Body of pancreas (tissue), 4 donors: ENCODE data around the gene RAPGEF4. TPM values are rescaled to one million over a fixed set of nuclear protein-coding genes. Genes with fewer than 3 reads are reported as not detected.
"Not testable (repeated sequence)": the region's sequence is repeated elsewhere in the genome, so short reads cannot be mapped to it uniquely, and the experiment has no call there.

Source experiments
- ATAC-seq: fragments of 150-250 bp; one replicate; pipeline ENCODE4 v1.9.1; 2016
- DNase-seq, 4 donors: peaks; one replicate each; pipeline ENCODE4 v3.0.0-alpha.2; 2019
- H3K27ac ChIP-seq, 4 donors: fragments of 200-600 bp; sonication (generic); 1 replicate in 3 of 4; 2 replicates in 1 of 4; pipeline versions ENCODE4 v1.5.1 to v1.6.1; 2016 to 2019; ENCODE audit warnings: mild to moderate bottlenecking in 1 of 4, mixed read lengths in 1 of 4, moderate library complexity in 1 of 4
- H3K27me3 ChIP-seq, 2 donors: fragments of 200-600 bp; sonication (generic); one replicate each; pipeline ENCODE4 v1.6.0; 2016; ENCODE audit warnings: mild to moderate bottlenecking in 1 of 2
- H3K36me3 ChIP-seq, 2 donors: fragments of 200-600 bp; sonication (generic); replicated peaks in 1 of 2; 2 replicates each; pipeline ENCODE4 v1.5.1; 2016; ENCODE audit warnings: low read depth in 2 of 2; ENCODE audit not compliant: insufficient read depth in 1 of 2
- H3K4me1 ChIP-seq: fragments of 200-600 bp; sonication (generic); one replicate; pipeline ENCODE4 v1.6.0; 2016
- H3K4me3 ChIP-seq, 2 donors: fragments of 200-600 bp; sonication (generic); 1 replicate in 1 of 2; 2 replicates in 1 of 2; pipeline ENCODE4 v1.5.1; 2016 to 2019
- H3K9me3 ChIP-seq, 3 donors: fragments of 200-600 bp; sonication (generic); 1 replicate in 2 of 3; 2 replicates in 1 of 3; pipeline ENCODE4 v1.5.1; 2016
- POLR2A ChIP-seq, 3 donors: fragments of 450-650 bp; IDR thresholded peaks; one replicate each; pipeline ENCODE4 v1.6.1; 2016; ENCODE audit warnings: antibody characterized with exemption in 3 of 3, mild to moderate bottlenecking in 2 of 3
- WGBS, 2 donors: methylation state at CpG; one replicate each; pipeline ENCODE4 v1.1.5; 2017; 5-methylcytosine and 5-hydroxymethylcytosine counted together
- intact Hi-C: fragments of 100-400 bp; cut with DNase I; formaldehyde crosslinking; loops from one replicate; pipeline ENCODE4 v1.15.1; 2023
- total RNA-seq, 2 donors: library from RNA; depleted of rRNA; stranded (reverse); fragments of >200 nt; gene quantifications; one replicate each; pipeline ENCODE4 v1.1.0, GENCODE V29; 2016
- TF ChIP-seq, protein P1 (sequence below), 7 experiments: fragments of 450-650 bp in 4 of 7; fragments of 200-600 bp in 3 of 7; sonication (generic) in 3 of 7; IDR thresholded peaks; one replicate each; pipeline ENCODE4 v1.5.1; 2016 to 2019; ENCODE audit warnings: antibody characterized with exemption in 7 of 7

RAPGEF4 gene
- total RNA-seq, 2 donors from 2014 or later: 4.7 to 22.4 TPM

GRCh38 chr2:173092844-173093402 is 357.3 kb downstream of the RAPGEF4 start:
- WGBS, 2 donors: 63 to 64% methylated on average over 3 of the region's 3 CpGs
- H3K27me3 ChIP-seq: no peaks in the 10 kb centered on the region
- ATAC-seq (no peak), DNase-seq (no peak)
- H3K4me1 ChIP-seq: peaks cover 27% of the 10 kb centered on the region
- no peaks in the 10 kb centered on the region for H3K9me3 ChIP-seq
- H3K27ac ChIP-seq: no peak overlapping the region
- H3K36me3 ChIP-seq: no peaks in the 10 kb centered on the region
- intact Hi-C loops: no loop called here
- no peak overlapping the region for H3K4me3 ChIP-seq
- TF ChIP-seq, protein P1, sequence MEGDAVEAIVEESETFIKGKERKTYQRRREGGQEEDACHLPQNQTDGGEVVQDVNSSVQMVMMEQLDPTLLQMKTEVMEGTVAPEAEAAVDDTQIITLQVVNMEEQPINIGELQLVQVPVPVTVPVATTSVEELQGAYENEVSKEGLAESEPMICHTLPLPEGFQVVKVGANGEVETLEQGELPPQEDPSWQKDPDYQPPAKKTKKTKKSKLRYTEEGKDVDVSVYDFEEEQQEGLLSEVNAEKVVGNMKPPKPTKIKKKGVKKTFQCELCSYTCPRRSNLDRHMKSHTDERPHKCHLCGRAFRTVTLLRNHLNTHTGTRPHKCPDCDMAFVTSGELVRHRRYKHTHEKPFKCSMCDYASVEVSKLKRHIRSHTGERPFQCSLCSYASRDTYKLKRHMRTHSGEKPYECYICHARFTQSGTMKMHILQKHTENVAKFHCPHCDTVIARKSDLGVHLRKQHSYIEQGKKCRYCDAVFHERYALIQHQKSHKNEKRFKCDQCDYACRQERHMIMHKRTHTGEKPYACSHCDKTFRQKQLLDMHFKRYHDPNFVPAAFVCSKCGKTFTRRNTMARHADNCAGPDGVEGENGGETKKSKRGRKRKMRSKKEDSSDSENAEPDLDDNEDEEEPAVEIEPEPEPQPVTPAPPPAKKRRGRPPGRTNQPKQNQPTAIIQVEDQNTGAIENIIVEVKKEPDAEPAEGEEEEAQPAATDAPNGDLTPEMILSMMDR (IDR thresholded peaks at IDR 0.05): no peak
- no peak for TF ChIP-seq POLR2A (IDR thresholded peaks at IDR 0.05)

- H3K9me3 ChIP-seq, H3K27me3 ChIP-seq, H3K27ac ChIP-seq, DNase-seq, intact Hi-C loops, H3K36me3 ChIP-seq, ATAC-seq, H3K4me3 ChIP-seq: not testable (repeated sequence)
- peaks cover 23% of the 10 kb centered on the region for H3K4me1 ChIP-seq
- WGBS, 2 donors: 91 to 94% methylated on average over 2 of the region's 2 CpGs
Observed at GRCh38 chr2:173093617-173094016, 358.0 kb downstream of the RAPGEF4 start.

DNA sequence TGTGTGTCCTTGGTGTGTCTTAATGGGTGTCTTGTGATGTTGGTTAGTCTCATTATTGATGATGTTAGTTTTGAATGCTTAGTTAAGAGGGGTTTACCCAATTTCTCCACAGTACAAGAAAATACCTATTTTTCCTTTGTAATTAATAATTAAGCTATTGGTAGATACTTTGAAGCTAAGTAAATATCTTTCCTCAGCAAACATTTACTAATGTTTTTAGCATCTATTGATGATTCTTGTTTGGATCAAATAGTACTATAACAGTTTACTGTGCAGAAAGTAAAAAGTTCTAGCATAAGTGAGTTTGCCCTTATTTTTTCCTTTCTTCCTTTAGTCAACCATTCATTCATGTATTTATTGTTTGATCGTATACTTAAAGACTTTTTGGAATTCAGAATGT is 359.1 kb downstream of the RAPGEF4 start:
- Histone ChIP-seq H3K4me1 (peaks cover 23% of the 10 kb centered on the region), H3K9me3 (no peaks in the 10 kb centered on the region), H3K36me3 (no peaks in the 10 kb centered on the region), H3K27me3 (no peaks in the 10 kb centered on the region), H3K4me3 (no peak overlapping the region), H3K27ac (no peak overlapping the region)
- no peak for TF ChIP-seq POLR2A (IDR thresholded peaks at IDR 0.05)
- TF ChIP-seq, protein P1 (IDR thresholded peaks at IDR 0.05): no peak
- 91 to 98% methylated on average over 1 of the region's 1 CpG for WGBS, 2 donors
- intact Hi-C loops: no loop called here
- ATAC-seq (no peak), DNase-seq (no peak)

GRCh38 chr2:173095356-173095755 is 359.7 kb downstream of the RAPGEF4 start:
- 87 to 97% methylated on average over 1 of the region's 1 CpG for WGBS, 2 donors
- Histone ChIP-seq H3K27ac (no peak overlapping the region), H3K36me3 (no peaks in the 10 kb centered on the region), H3K4me3 (no peak overlapping the region), H3K27me3 (no peaks in the 10 kb centered on the region), H3K4me1 (peaks cover 19% of the 10 kb centered on the region), H3K9me3 (no peaks in the 10 kb centered on the region)
- ATAC-seq: no peak
- intact Hi-C loops: no loop called here
- TF ChIP-seq POLR2A (IDR thresholded peaks at IDR 0.05): no peak
- DNase-seq: no peak

GRCh38 chr2:173099271-173099670 is 363.6 kb downstream of the RAPGEF4 start:
- intact Hi-C loops: no loop called here
- WGBS, 2 donors: 100% methylated on average over 2 of the region's 2 CpGs
- TF ChIP-seq, protein P1 (IDR thresholded peaks at IDR 0.05): no peak
- no peak for TF ChIP-seq POLR2A (IDR thresholded peaks at IDR 0.05)
- H3K27me3 ChIP-seq: no peaks in the 10 kb centered on the region
- H3K9me3 ChIP-seq: no peaks in the 10 kb centered on the region
- no peak overlapping the region for H3K4me3 ChIP-seq
- H3K36me3 ChIP-seq: no peaks in the 10 kb centered on the region
- no peak for ATAC-seq
- no peak for DNase-seq
- H3K4me1 ChIP-seq: peaks cover 19% of the 10 kb centered on the region
- H3K27ac ChIP-seq: no peak overlapping the region

GRCh38 chr2:173099804-173100203 is 364.2 kb downstream of the RAPGEF4 start:
- intact Hi-C loops: no loop called here

More at GRCh38 chr2:173099804-173100203, 364.2 kb downstream of the RAPGEF4 start:
- 93 to 100% methylated on average over 2 of the region's 2 CpGs for WGBS, 2 donors
- TF ChIP-seq POLR2A (IDR thresholded peaks at IDR 0.05): no peak
- TF ChIP-seq, protein P1 (IDR thresholded peaks at IDR 0.05): no peak
- H3K9me3 ChIP-seq: no peaks in the 10 kb centered on the region
- H3K27ac ChIP-seq: no peak overlapping the region
- peaks cover 14% of the 10 kb centered on the region for H3K4me1 ChIP-seq
- H3K36me3 ChIP-seq: no peaks in the 10 kb centered on the region
- ATAC-seq (no peak), DNase-seq (no peak)
- H3K27me3 ChIP-seq: no peaks in the 10 kb centered on the region
- no peak overlapping the region for H3K4me3 ChIP-seq
